Neural crest cell (in vitro differentiated cells): ENCODE data around the gene BRI3BP. TPM values are rescaled to one million over a fixed set of nuclear protein-coding genes. Genes with fewer than 3 reads are reported as not detected.

ENCODE experiments used
- DNase-seq: peaks from one replicate; pipeline ENCODE4 v3.0.0; 2021; ENCODE audit warnings: low read depth, mixed read lengths, low spot score
- H3K27ac Mint-ChIP-seq: one replicate; pipeline ENCODE4 v1.8.0; 2021; ENCODE audit warnings: mild to moderate bottlenecking, mixed read lengths; ENCODE audit not compliant: unreplicated experiment
- H3K27me3 Mint-ChIP-seq: 2 replicates; pipeline ENCODE4 v1.8.0; 2021; ENCODE audit warnings: low read depth, mild to moderate bottlenecking, mixed read lengths
- H3K36me3 Mint-ChIP-seq: 2 replicates; pipeline ENCODE4 v1.8.0; 2021; ENCODE audit warnings: low read depth, mild to moderate bottlenecking, mixed read lengths
- H3K4me1 Mint-ChIP-seq: 2 replicates; pipeline ENCODE4 v1.8.0; 2021; ENCODE audit warnings: mixed read lengths
- H3K4me3 Mint-ChIP-seq: one replicate; pipeline ENCODE4 v1.8.0; 2021; ENCODE audit warnings: mild to moderate bottlenecking, mixed read lengths
- H3K9me3 Mint-ChIP-seq: 2 replicates; pipeline ENCODE4 v1.8.0; 2021; ENCODE audit warnings: mixed read lengths
- CTCF ChIP-seq: fragments of 200-600 bp; sonication (generic); conservative IDR thresholded peaks from 2 replicates; pipeline ENCODE4 v1.5.0; 2021; ENCODE audit warnings: antibody characterized with exemption, mild to moderate bottlenecking
- total RNA-seq: library from RNA; stranded (reverse); gene quantifications from 2 replicates; pipeline ENCODE4 v1.2.1, GENCODE V29; 2021

Gene BRI3BP
- total RNA-seq, 1 donor from 2014 or later: 19.0 TPM

- Mint-ChIP-seq H3K27me3 (no peaks in the 10 kb centered on the region), H3K9me3 (no peaks in the 10 kb centered on the region), H3K4me1 (no peaks in the 10 kb centered on the region), H3K27ac (no peak overlapping the region), H3K36me3 (peaks cover 8% of the 10 kb centered on the region), H3K4me3 (no peak overlapping the region)
- DNase-seq: no peak
- TF ChIP-seq CTCF: no peak
Observed at GRCh38 chr12:124967016-124967739, 26.3 kb upstream of the BRI3BP start.

- H3K4me3 Mint-ChIP-seq: no peak overlapping the region
- H3K4me1 Mint-ChIP-seq: no peaks in the 10 kb centered on the region
- H3K36me3 Mint-ChIP-seq: peaks cover 6% of the 10 kb centered on the region
- no peak for TF ChIP-seq CTCF
- H3K9me3 Mint-ChIP-seq: no peaks in the 10 kb centered on the region
- no peak for DNase-seq
- H3K27me3 Mint-ChIP-seq: no peaks in the 10 kb centered on the region
- no peak overlapping the region for H3K27ac Mint-ChIP-seq
Observed at GRCh38 chr12:124968656-124969055, 24.8 kb upstream of the BRI3BP start.

GRCh38 chr12:124970647-124971402, 22.6 kb upstream of the BRI3BP start:
- H3K9me3 Mint-ChIP-seq: no peaks in the 10 kb centered on the region
- H3K4me1 Mint-ChIP-seq: no peaks in the 10 kb centered on the region
- H3K36me3 Mint-ChIP-seq: peaks cover 2% of the 10 kb centered on the region
- no peak overlapping the region for H3K4me3 Mint-ChIP-seq
- H3K27ac Mint-ChIP-seq: no peak overlapping the region
- no peaks in the 10 kb centered on the region for H3K27me3 Mint-ChIP-seq
- no peak for DNase-seq
- no peak for TF ChIP-seq CTCF

- no peak for TF ChIP-seq CTCF
- Mint-ChIP-seq H3K36me3 (peaks cover 2% of the 10 kb centered on the region), H3K27me3 (no peaks in the 10 kb centered on the region), H3K4me1 (no peaks in the 10 kb centered on the region), H3K27ac (no peak overlapping the region), H3K9me3 (no peaks in the 10 kb centered on the region), H3K4me3 (no peak overlapping the region)
- DNase-seq: no peak
Observed at GRCh38 chr12:124971603-124972002, 21.8 kb upstream of the BRI3BP start.

GRCh38 chr12:124972211-124972610, 21.2 kb upstream of the BRI3BP start:
- no peak overlapping the region for H3K27ac Mint-ChIP-seq
- no peak for DNase-seq
- no peaks in the 10 kb centered on the region for H3K36me3 Mint-ChIP-seq
- H3K4me1 Mint-ChIP-seq: no peaks in the 10 kb centered on the region
- no peaks in the 10 kb centered on the region for H3K27me3 Mint-ChIP-seq
- TF ChIP-seq CTCF: no peak
- no peaks in the 10 kb centered on the region for H3K9me3 Mint-ChIP-seq
- no peak overlapping the region for H3K4me3 Mint-ChIP-seq
